ENCODE measurements around the gene DOCK1.

DNA sequence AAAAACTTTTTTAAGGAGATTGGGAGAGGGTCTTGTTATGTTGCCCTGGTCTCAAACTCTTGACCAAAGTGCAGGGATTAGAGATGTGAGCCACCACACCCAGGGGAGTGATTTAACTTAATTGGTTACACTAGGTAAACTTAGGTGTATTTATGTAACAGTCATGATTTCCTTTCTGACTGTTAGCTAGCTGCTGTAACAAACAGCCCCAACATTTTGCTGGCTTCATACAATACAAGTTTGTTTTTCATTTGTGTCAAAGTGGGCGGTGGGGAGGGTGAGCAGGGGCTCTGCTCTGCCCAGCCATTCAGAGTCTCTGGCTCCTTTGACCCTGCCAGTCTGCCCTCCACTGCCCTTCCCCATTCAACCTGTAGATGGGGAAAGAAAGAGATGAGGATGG, 9.3 kb downstream of the DOCK1 start:
- TF ChIP-seq, protein P1, sequence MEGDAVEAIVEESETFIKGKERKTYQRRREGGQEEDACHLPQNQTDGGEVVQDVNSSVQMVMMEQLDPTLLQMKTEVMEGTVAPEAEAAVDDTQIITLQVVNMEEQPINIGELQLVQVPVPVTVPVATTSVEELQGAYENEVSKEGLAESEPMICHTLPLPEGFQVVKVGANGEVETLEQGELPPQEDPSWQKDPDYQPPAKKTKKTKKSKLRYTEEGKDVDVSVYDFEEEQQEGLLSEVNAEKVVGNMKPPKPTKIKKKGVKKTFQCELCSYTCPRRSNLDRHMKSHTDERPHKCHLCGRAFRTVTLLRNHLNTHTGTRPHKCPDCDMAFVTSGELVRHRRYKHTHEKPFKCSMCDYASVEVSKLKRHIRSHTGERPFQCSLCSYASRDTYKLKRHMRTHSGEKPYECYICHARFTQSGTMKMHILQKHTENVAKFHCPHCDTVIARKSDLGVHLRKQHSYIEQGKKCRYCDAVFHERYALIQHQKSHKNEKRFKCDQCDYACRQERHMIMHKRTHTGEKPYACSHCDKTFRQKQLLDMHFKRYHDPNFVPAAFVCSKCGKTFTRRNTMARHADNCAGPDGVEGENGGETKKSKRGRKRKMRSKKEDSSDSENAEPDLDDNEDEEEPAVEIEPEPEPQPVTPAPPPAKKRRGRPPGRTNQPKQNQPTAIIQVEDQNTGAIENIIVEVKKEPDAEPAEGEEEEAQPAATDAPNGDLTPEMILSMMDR (IDR thresholded peaks at IDR 0.05; ENCODE audit: low read length), result no peak
- TF ChIP-seq EZH2 (optimal IDR thresholded peaks at IDR 0.05; ENCODE audit: low read depth, low read length) (no peak), EZH2phosphoT487 (IDR thresholded peaks at IDR 0.05; ENCODE audit: low read length) (no peak)

Data from MM.1S (cell line).